Epidermal melanocyte (primary cell): ENCODE results near the gene CAPN1.
"Not testable (repeated sequence)": the region's sequence is repeated elsewhere in the genome, so short reads cannot be mapped to it uniquely, and the experiment has no call there.

Source experiments
- DNase-seq: peaks from one replicate; pipeline ENCODE4 v3.0.0; 2011; ENCODE audit warnings: low spot score; ENCODE audit not compliant: insufficient read length

Gene CAPN1

GRCh38 chr11:65216830-65217229 lies 35.1 kb downstream of the CAPN1 start:
- DNase-seq: no peak

- DNase-seq: no peak
Observed at GRCh38 chr11:65217441-65218423, 36.0 kb downstream of the CAPN1 start.

GRCh38 chr11:65218446-65218845 lies 36.7 kb downstream of the CAPN1 start:
- no peak for DNase-seq

GRCh38 chr11:65219930-65220213 lies 38.1 kb downstream of the CAPN1 start:
- peak; percentile 43 for DNase-seq

GRCh38 chr11:65221026-65221425 lies 39.3 kb downstream of the CAPN1 start:
- no peak for DNase-seq

GRCh38 chr11:65223011-65223410 lies 41.3 kb downstream of the CAPN1 start:
- DNase-seq: no peak

GRCh38 chr11:65224930-65225278 lies 43.2 kb downstream of the CAPN1 start:
- no peak for DNase-seq

GRCh38 chr11:65225279-65226102 lies 43.8 kb downstream of the CAPN1 start:
- DNase-seq: peak; percentile 50

- DNase-seq: no peak
Observed at GRCh38 chr11:65226103-65226442, 44.3 kb downstream of the CAPN1 start.

GRCh38 chr11:65227879-65228278 lies 46.2 kb downstream of the CAPN1 start:
- no peak for DNase-seq

- no peak for DNase-seq
Observed at GRCh38 chr11:65236194-65237059, 54.7 kb downstream of the CAPN1 start.

- not testable (repeated sequence) for DNase-seq
Observed at GRCh38 chr11:65238302-65238701, 56.6 kb downstream of the CAPN1 start.

- no peak for DNase-seq
Observed at GRCh38 chr11:65241134-65241533, 59.4 kb downstream of the CAPN1 start.

- no peak for DNase-seq
Observed at GRCh38 chr11:65241692-65242091, 60.0 kb downstream of the CAPN1 start.

- DNase-seq: no peak
Observed at GRCh38 chr11:65242389-65242788, 60.7 kb downstream of the CAPN1 start.

- no peak for DNase-seq
Observed at GRCh38 chr11:65243797-65244196, 62.1 kb downstream of the CAPN1 start.

GRCh38 chr11:65245046-65245445 lies 63.3 kb downstream of the CAPN1 start:
- not testable (repeated sequence) for DNase-seq

- no peak for DNase-seq
Observed at GRCh38 chr11:65246506-65246905, 64.8 kb downstream of the CAPN1 start.

GRCh38 chr11:65248184-65248710 lies 66.5 kb downstream of the CAPN1 start:
- DNase-seq: not testable (repeated sequence)

- no peak for DNase-seq
Observed at GRCh38 chr11:65251476-65251875, 69.7 kb downstream of the CAPN1 start.

- DNase-seq: no peak
Observed at GRCh38 chr11:65254724-65255123, 73.0 kb downstream of the CAPN1 start.
